GM12873 (cell line): ENCODE results near the gene CX3CL1.

ENCODE experiments used
- TF ChIP-seq, protein P1 (sequence below): IDR thresholded peaks from 2 replicates; pipeline ENCODE4 v1.5.1; 2012; ENCODE audit warnings: low read depth, mild to moderate bottlenecking, moderate library complexity, low read length, control low read depth; ENCODE audit not compliant: insufficient read depth; ENCODE audit errors: missing control alignments

CX3CL1 gene

GRCh38 chr16:57372372-57373116 is at the start of gene CX3CL1:
TSS of gene CX3CL1 (plus strand) at chr16:57372490. CDS start at chr16:57372569, 79 bp downstream.
- TF ChIP-seq, protein P1, sequence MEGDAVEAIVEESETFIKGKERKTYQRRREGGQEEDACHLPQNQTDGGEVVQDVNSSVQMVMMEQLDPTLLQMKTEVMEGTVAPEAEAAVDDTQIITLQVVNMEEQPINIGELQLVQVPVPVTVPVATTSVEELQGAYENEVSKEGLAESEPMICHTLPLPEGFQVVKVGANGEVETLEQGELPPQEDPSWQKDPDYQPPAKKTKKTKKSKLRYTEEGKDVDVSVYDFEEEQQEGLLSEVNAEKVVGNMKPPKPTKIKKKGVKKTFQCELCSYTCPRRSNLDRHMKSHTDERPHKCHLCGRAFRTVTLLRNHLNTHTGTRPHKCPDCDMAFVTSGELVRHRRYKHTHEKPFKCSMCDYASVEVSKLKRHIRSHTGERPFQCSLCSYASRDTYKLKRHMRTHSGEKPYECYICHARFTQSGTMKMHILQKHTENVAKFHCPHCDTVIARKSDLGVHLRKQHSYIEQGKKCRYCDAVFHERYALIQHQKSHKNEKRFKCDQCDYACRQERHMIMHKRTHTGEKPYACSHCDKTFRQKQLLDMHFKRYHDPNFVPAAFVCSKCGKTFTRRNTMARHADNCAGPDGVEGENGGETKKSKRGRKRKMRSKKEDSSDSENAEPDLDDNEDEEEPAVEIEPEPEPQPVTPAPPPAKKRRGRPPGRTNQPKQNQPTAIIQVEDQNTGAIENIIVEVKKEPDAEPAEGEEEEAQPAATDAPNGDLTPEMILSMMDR, result no peak

DNA sequence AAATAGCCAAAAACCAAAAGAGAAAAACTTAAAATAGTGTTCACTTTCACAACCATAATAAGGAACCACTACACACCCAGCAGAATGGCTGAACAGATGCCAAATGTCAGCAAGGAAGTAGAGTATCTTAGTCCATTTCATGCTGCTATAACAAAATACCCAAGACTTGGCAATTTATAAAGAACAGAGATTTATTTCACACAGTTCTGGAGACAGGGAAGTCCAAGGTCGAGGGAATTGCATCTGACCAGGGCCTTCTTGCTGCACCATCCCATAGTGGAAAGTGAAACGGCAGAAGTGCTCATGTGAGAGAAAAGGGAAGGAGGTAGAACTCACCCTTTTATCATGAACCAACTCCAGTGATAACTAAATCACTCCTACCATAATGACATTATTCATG is 47.5 kb upstream of the CX3CL1 start:
- TF ChIP-seq, protein P1, result no peak

- TF ChIP-seq, protein P1, result no peak
Measured at GRCh38 chr16:57325458-57325857, 46.8 kb upstream of the CX3CL1 start.

- TF ChIP-seq, protein P1, result no peak
Measured at GRCh38 chr16:57329718-57330327, 42.5 kb upstream of the CX3CL1 start.

- TF ChIP-seq, protein P1, result no peak
Measured at GRCh38 chr16:57331355-57331754, 40.9 kb upstream of the CX3CL1 start.

DNA sequence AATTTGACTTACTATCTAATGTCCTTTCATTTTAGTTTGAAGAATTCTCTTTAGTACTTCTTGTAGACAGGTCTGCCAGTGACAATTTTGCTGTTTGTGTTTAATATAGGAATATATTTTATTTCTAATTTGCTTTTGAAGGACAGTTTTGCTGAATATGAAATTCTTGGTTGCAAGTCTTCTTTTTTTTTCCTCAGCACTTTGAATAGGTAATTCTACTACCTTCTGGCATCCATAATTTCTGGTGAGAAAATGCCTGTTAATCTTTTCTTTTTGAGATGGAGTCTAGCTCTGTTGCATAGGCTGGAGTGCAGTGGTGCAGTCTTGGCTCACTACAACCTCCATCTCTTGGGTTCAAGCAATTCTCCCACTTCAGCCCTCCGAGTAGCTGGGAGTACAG is 38.9 kb upstream of the CX3CL1 start:
- TF ChIP-seq, protein P1, result no peak

- TF ChIP-seq, protein P1, result no peak
Measured at GRCh38 chr16:57335366-57335765, 36.9 kb upstream of the CX3CL1 start.
